Measurements from ENCODE around the gene PCDHGA8. TPM values are rescaled to one million over a fixed set of nuclear protein-coding genes. Genes with fewer than 3 reads are reported as not detected.
"Not testable (repeated sequence)": the region's sequence is repeated elsewhere in the genome, so short reads cannot be mapped to it uniquely, and the experiment has no call there.

Gene PCDHGA8
- total RNA-seq, 1 experiment from 2014 or later: not detected

DNA sequence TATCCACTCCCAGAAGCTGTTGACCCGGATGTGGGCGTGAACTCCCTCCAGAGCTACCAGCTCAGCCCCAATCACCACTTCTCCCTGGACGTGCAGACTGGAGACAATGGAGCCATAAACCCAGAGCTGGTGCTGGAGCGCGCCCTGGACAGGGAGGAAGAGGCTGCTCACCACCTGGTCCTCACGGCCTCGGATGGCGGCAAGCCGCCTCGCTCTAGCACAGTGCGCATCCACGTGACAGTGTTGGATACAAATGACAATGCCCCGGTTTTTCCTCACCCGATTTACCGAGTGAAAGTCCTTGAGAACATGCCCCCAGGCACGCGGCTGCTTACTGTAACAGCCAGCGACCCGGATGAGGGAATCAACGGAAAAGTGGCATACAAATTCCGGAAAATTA lies 834 bp downstream of the PCDHGA8 start:
- ChIA-PET CTCF (interaction anchor here (1.3 kb wide), 1 partner anchor 164 kb away, joined by 3 read pairs; no protein-coding TSS in a partner anchor), POLR2A (no interaction called here), RAD21 (ENCODE audit: low non-redundant PET in 1 of 2, low total read pairs in 2 of 2, uncharacterized antibody in 2 of 2, unreplicated experiment in 2 of 2) (no interaction called here)
- BruUV-seq (replicated peaks): no TSS peak
- no peak overlapping the region for H3K4me2 ChIP-seq (ENCODE audit: low read length)
- H3K27me3 ChIP-seq (ENCODE audit: insufficient read depth, low read length): no peaks in the 10 kb centered on the region
- no peaks in the 10 kb centered on the region for H3K4me1 ChIP-seq (ENCODE audit: control insufficient read depth in 1 of 2, insufficient read depth in 2 of 2, low read length in 2 of 2)
- no peaks in the 10 kb centered on the region for H3K79me2 ChIP-seq (ENCODE audit: insufficient read depth, low read length)
- H4K20me1 ChIP-seq (ENCODE audit: insufficient read depth): no peaks in the 10 kb centered on the region
- TF ChIP-seq FOSL1 (IDR thresholded peaks at IDR 0.05; ENCODE audit: low read depth) (no peak), JUND (IDR thresholded peaks at IDR 0.05) (no peak), EGR1 (IDR thresholded peaks at IDR 0.05; ENCODE audit: low read depth) (no peak), TCF7L2 (IDR thresholded peaks at IDR 0.05; ENCODE audit: borderline replicate concordance, extremely low read depth, insufficient read depth, insufficient read length) (no peak), CEBPB (IDR thresholded peaks at IDR 0.05; ENCODE audit: low read depth) (no peak), YY1 (IDR thresholded peaks at IDR 0.05; ENCODE audit: extremely low read depth, insufficient replicate concordance, low read depth, low read length) (no peak), ZNF274 (IDR thresholded peaks at IDR 0.05; ENCODE audit: low read depth, low read length) (no peak)
- H3K9ac ChIP-seq (ENCODE audit: low read length): no peak overlapping the region
- ATAC-seq (no peak), DNase-seq (ENCODE audit: low read depth, low spot score) (no peak)
- intact Hi-C loops (cut with micrococcal nuclease): no loop called here
- H3K27ac ChIP-seq (ENCODE audit: low read depth, low read length): no peak overlapping the region
- no peaks in the 10 kb centered on the region for H3K36me3 ChIP-seq (ENCODE audit: control insufficient read depth in 1 of 2, insufficient read depth in 2 of 2, low read length in 2 of 2)
- H3K4me3 ChIP-seq (replicated peaks in 1 of 2; ENCODE audit: low read depth in 1 of 2, low read length in 2 of 2): no peak overlapping the region
- H2AFZ ChIP-seq (ENCODE audit: low read depth, low read length, poor library complexity, severe bottlenecking): no peak overlapping the region
- no peaks in the 10 kb centered on the region for H3K9me3 ChIP-seq (ENCODE audit: control insufficient read depth in 1 of 2, insufficient read depth in 1 of 2, low read depth in 1 of 2, low read length in 2 of 2)
- no peaks in the 10 kb centered on the region for H3K9me2 ChIP-seq (ENCODE audit: insufficient read depth)

DNA sequence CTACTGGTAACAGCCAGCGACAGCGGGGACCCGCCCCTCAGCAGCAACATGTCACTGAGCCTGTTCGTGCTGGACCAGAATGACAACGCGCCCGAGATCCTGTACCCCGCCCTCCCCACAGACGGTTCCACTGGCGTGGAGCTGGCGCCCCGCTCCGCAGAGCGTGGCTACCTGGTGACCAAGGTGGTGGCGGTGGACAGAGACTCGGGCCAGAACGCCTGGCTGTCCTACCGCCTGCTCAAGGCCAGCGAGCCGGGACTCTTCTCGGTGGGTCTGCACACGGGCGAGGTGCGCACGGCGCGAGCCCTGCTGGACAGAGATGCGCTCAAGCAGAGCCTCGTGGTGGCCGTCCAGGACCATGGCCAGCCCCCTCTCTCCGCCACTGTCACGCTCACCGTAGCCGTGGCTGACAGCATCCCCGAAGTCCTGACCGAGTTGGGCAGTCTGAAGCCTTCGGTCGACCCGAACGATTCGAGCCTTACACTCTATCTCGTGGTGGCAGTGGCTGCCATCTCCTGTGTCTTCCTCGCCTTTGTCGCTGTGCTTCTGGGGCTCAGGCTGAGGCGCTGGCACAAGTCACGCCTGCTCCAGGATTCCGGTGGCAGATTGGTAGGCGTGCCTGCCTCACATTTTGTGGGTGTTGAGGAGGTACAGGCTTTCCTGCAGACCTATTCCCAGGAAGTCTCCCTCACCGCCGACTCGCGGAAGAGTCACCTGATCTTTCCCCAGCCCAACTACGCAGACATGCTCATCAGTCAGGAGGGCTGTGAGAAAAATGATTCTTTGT lies 2.2 kb downstream of the PCDHGA8 start:
- BruUV-seq (replicated peaks); intact Hi-C loops (cut with micrococcal nuclease); H3K4me2 ChIP-seq (ENCODE audit: low read length); H3K79me2 ChIP-seq (ENCODE audit: insufficient read depth, low read length); H2AFZ ChIP-seq (ENCODE audit: low read depth, low read length, poor library complexity, severe bottlenecking); POLR2A ChIA-PET; H3K27me3 ChIP-seq (ENCODE audit: insufficient read depth, low read length); H3K9me3 ChIP-seq (ENCODE audit: control insufficient read depth in 1 of 2, insufficient read depth in 1 of 2, low read depth in 1 of 2, low read length in 2 of 2); H3K4me3 ChIP-seq (replicated peaks in 1 of 2; ENCODE audit: low read depth in 1 of 2, low read length in 2 of 2); DNase-seq (ENCODE audit: low read depth, low spot score); H3K4me1 ChIP-seq (ENCODE audit: control insufficient read depth in 1 of 2, insufficient read depth in 2 of 2, low read length in 2 of 2); RAD21 ChIA-PET (ENCODE audit: low non-redundant PET in 1 of 2, low total read pairs in 2 of 2, uncharacterized antibody in 2 of 2, unreplicated experiment in 2 of 2); ATAC-seq; H3K36me3 ChIP-seq (ENCODE audit: control insufficient read depth in 1 of 2, insufficient read depth in 2 of 2, low read length in 2 of 2); H3K27ac ChIP-seq (ENCODE audit: low read depth, low read length); H3K9ac ChIP-seq (ENCODE audit: low read length); H3K9me2 ChIP-seq (ENCODE audit: insufficient read depth); H4K20me1 ChIP-seq (ENCODE audit: insufficient read depth): not testable (repeated sequence)
- CTCF ChIA-PET: interaction anchor here (1.4 to 2.2 kb wide), 2 partner anchors 169 to 172 kb away, joined by 3 to 5 read pairs; partner anchors contain the start of gene PCDHB14

DNA sequence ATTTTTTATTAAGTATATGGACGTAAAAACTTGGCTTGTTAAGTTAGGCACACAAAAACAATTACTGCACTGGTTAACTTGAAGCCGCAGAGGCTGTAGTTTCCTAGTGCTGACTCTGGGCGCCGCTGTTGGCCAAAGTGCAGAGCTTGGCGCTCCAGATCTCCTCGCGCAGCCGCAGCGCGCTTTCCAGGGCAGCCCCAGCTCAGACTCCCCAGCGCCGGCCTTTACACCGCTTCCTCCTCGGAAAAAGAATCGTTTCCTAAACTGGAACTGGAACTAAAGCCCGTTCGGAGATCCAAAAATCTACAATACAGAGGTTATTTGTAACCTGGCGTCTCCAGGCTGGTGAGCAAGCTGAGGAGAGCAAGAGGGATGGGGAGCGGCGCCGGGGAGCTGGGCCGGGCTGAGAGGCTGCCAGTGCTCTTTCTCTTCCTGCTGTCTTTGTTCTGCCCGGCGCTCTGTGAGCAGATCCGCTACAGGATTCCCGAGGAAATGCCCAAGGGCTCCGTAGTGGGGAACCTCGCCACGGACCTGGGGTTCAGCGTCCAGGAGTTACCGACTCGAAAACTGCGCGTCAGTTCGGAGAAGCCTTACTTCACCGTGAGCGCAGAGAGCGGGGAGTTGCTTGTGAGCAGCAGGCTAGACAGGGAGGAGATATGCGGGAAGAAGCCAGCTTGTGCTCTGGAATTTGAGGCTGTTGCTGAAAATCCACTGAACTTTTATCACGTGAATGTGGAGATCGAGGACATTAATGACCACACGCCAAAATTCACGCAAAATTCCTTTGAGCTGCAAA lies 5.5 kb downstream of the PCDHGA8 start, which contains the start of gene PCDHGB5:
Gene PCDHGB5 (plus strand): TSS at position 192 of the 796 bp plus-strand sequence. CDS start 181 bp downstream, at position 373.
- CTCF ChIA-PET: interaction anchor here (1.3 kb wide), 1 partner anchor 15 kb away, joined by 4 read pairs; the partner anchor contains the start of gene PCDHGA10
- H3K36me3 ChIP-seq (ENCODE audit: control insufficient read depth in 1 of 2, insufficient read depth in 2 of 2, low read length in 2 of 2); H3K79me2 ChIP-seq (ENCODE audit: insufficient read depth, low read length); H3K27ac ChIP-seq (ENCODE audit: low read depth, low read length); H3K4me3 ChIP-seq (replicated peaks in 1 of 2; ENCODE audit: low read depth in 1 of 2, low read length in 2 of 2); H3K9me3 ChIP-seq (ENCODE audit: control insufficient read depth in 1 of 2, insufficient read depth in 1 of 2, low read depth in 1 of 2, low read length in 2 of 2); H2AFZ ChIP-seq (ENCODE audit: low read depth, low read length, poor library complexity, severe bottlenecking); H3K4me1 ChIP-seq (ENCODE audit: control insufficient read depth in 1 of 2, insufficient read depth in 2 of 2, low read length in 2 of 2); H4K20me1 ChIP-seq (ENCODE audit: insufficient read depth); intact Hi-C loops (cut with micrococcal nuclease); DNase-seq (ENCODE audit: low read depth, low spot score); H3K9ac ChIP-seq (ENCODE audit: low read length); H3K9me2 ChIP-seq (ENCODE audit: insufficient read depth); BruUV-seq (replicated peaks); H3K4me2 ChIP-seq (ENCODE audit: low read length); RAD21 ChIA-PET (ENCODE audit: low non-redundant PET in 1 of 2, low total read pairs in 2 of 2, uncharacterized antibody in 2 of 2, unreplicated experiment in 2 of 2); POLR2A ChIA-PET; ATAC-seq; H3K27me3 ChIP-seq (ENCODE audit: insufficient read depth, low read length): not testable (repeated sequence)

All from HCT116 (cell line).